Measurements from ENCODE around the gene TCN2. TPM values are rescaled to one million over a fixed set of nuclear protein-coding genes. Genes with fewer than 3 reads are reported as not detected.
A peak's percentile ranks its signal among the peaks of the same experiment; 100 is the strongest.
"Not testable (repeated sequence)": the region's sequence is repeated elsewhere in the genome, so short reads cannot be mapped to it uniquely, and the experiment has no call there.

TCN2 gene
- total and polyA plus RNA-seq, 5 donors from 2014 or later = 0.23 to 1.7 (median 0.85) TPM

GRCh38 chr22:30631469-30631868 is 24.5 kb downstream of the TCN2 start:
- not testable (repeated sequence) for H3K27me3 Mint-ChIP-seq; H3K9me3 ChIP-seq (ENCODE audit: control insufficient read depth in 2 of 2, low read length in 2 of 2); H3K4me3 ChIP-seq (ENCODE audit: low read depth, low read length); H3K36me3 Mint-ChIP-seq; H3K9me3 Mint-ChIP-seq; H3K27ac ChIP-seq (ENCODE audit: insufficient read depth, low read length, poor library complexity, severe bottlenecking); DNase-seq; H3K4me3 Mint-ChIP-seq; H3K27me3 ChIP-seq (ENCODE audit: control insufficient read depth, insufficient read depth, low read length); H3K27ac Mint-ChIP-seq; ATAC-seq (ENCODE audit: low read depth in 2 of 2); H3K36me3 ChIP-seq (ENCODE audit: control insufficient read depth, insufficient read depth, low read length)
- peaks cover 0 to 17% (median 7%) of the 10 kb centered on the region in 4 donors for H3K4me1 Mint-ChIP-seq
- peaks cover 22% of the 10 kb centered on the region for H3K4me1 ChIP-seq (ENCODE audit: control insufficient read depth, insufficient read depth, low read length, poor library complexity, severe bottlenecking)

- H3K27ac ChIP-seq (ENCODE audit: insufficient read depth, low read length, poor library complexity, severe bottlenecking) = peak overlapping the region; percentile 81
- Mint-ChIP-seq H3K4me3 (peak overlapping the region; percentile 88 to 92 (median 90)), H3K27me3 (no peaks in the 10 kb centered on the region), H3K27ac (peak overlapping the region in 2 of 3 donors; percentile 84 to 92), H3K9me3 (peaks cover 0 to 3% (median 0%) of the 10 kb centered on the region in 7 donors), H3K36me3 (peaks cover 4% of the 10 kb centered on the region), H3K4me1 (peaks cover 0 to 37% (median 16%) of the 10 kb centered on the region in 4 donors)
- DNase-seq (peak; percentile 82 to 91 (median 86)), ATAC-seq (ENCODE audit: low read depth in 2 of 2) (peak; percentile 65 to 75)
- no peaks in the 10 kb centered on the region for H3K27me3 ChIP-seq (ENCODE audit: control insufficient read depth, insufficient read depth, low read length)
- H3K4me1 ChIP-seq (ENCODE audit: control insufficient read depth, insufficient read depth, low read length, poor library complexity, severe bottlenecking) = peaks cover 35% of the 10 kb centered on the region
- no peaks in the 10 kb centered on the region for H3K36me3 ChIP-seq (ENCODE audit: control insufficient read depth, insufficient read depth, low read length)
- H3K4me3 ChIP-seq (ENCODE audit: low read depth, low read length) = peak overlapping the region; percentile 48
- H3K9me3 ChIP-seq (ENCODE audit: control insufficient read depth in 2 of 2, low read length in 2 of 2) = no peaks in the 10 kb centered on the region
These were observed 27.7 kb downstream of the TCN2 start for GRCh38 chr22:30634471-30635233.

- H3K27me3 Mint-ChIP-seq = no peaks in the 10 kb centered on the region
- peak within 1 kb of the TSS; percentile 55 for H3K4me3 ChIP-seq (ENCODE audit: low read depth, low read length)
- H3K9me3 Mint-ChIP-seq = peaks cover 0 to 3% (median 0%) of the 10 kb centered on the region in 7 donors
- no peaks in the 10 kb centered on the region for H3K9me3 ChIP-seq (ENCODE audit: control insufficient read depth in 2 of 2, low read length in 2 of 2)
- peaks cover 4% of the 10 kb centered on the region for H3K36me3 Mint-ChIP-seq
- H3K27ac ChIP-seq (ENCODE audit: insufficient read depth, low read length, poor library complexity, severe bottlenecking) = peak within 1 kb of the TSS; percentile 81
- peak within 1 kb of the TSS; percentile 90 to 97 (median 92) for H3K4me3 Mint-ChIP-seq
- H3K4me1 Mint-ChIP-seq = peaks cover 0 to 38% (median 21%) of the 10 kb centered on the region in 4 donors
- peak; percentile 92 to 94 (median 93) for DNase-seq
- ATAC-seq (ENCODE audit: low read depth in 2 of 2) = peak; percentile 82 to 85
- H3K4me1 ChIP-seq (ENCODE audit: control insufficient read depth, insufficient read depth, low read length, poor library complexity, severe bottlenecking) = peaks cover 35% of the 10 kb centered on the region
- H3K36me3 ChIP-seq (ENCODE audit: control insufficient read depth, insufficient read depth, low read length) = no peaks in the 10 kb centered on the region
- H3K27ac Mint-ChIP-seq = peak within 1 kb of the TSS in 2 of 3 donors; percentile 92 to 93
- no peaks in the 10 kb centered on the region for H3K27me3 ChIP-seq (ENCODE audit: control insufficient read depth, insufficient read depth, low read length)
These were observed 28.6 kb downstream of the TCN2 start, which contains the start of gene SLC35E4 for GRCh38 chr22:30635273-30636225. Gene SLC35E4, plus strand, starts transcription at chr22:30635781. Its CDS starts 670 bp downstream, at chr22:30636451.

GRCh38 chr22:30636226-30637077 is 29.5 kb downstream of the TCN2 start:
- no peaks in the 10 kb centered on the region for H3K27me3 ChIP-seq (ENCODE audit: control insufficient read depth, insufficient read depth, low read length)
- H3K9me3 ChIP-seq (ENCODE audit: control insufficient read depth in 2 of 2, low read length in 2 of 2) = no peaks in the 10 kb centered on the region
- Mint-ChIP-seq H3K36me3 (peaks cover 4% of the 10 kb centered on the region), H3K9me3 (peaks cover 0 to 3% (median 0%) of the 10 kb centered on the region in 7 donors), H3K4me1 (peaks cover 0 to 39% (median 22%) of the 10 kb centered on the region in 4 donors), H3K27me3 (no peaks in the 10 kb centered on the region), H3K4me3 (peak overlapping the region; percentile 90 to 97 (median 92)), H3K27ac (peak overlapping the region in 2 of 3 donors; percentile 73 to 93)
- ATAC-seq (ENCODE audit: low read depth in 2 of 2) = no peak
- H3K4me3 ChIP-seq (ENCODE audit: low read depth, low read length) = peak overlapping the region; percentile 55
- H3K36me3 ChIP-seq (ENCODE audit: control insufficient read depth, insufficient read depth, low read length) = no peaks in the 10 kb centered on the region
- H3K27ac ChIP-seq (ENCODE audit: insufficient read depth, low read length, poor library complexity, severe bottlenecking) = peak overlapping the region; percentile 81
- DNase-seq = peak; percentile 5 to 36 (median 18)
- H3K4me1 ChIP-seq (ENCODE audit: control insufficient read depth, insufficient read depth, low read length, poor library complexity, severe bottlenecking) = peaks cover 35% of the 10 kb centered on the region

GRCh38 chr22:30637701-30638114 is 30.7 kb downstream of the TCN2 start:
- ATAC-seq (ENCODE audit: low read depth in 2 of 2) (no peak), DNase-seq (no peak)
- Mint-ChIP-seq H3K9me3 (peaks cover 0 to 3% (median 0%) of the 10 kb centered on the region in 7 donors), H3K27me3 (no peaks in the 10 kb centered on the region), H3K27ac (peak overlapping the region in 1 of 3 donors; percentile 80), H3K4me1 (peaks cover 0 to 39% (median 22%) of the 10 kb centered on the region in 4 donors), H3K4me3 (peak overlapping the region; percentile 69 to 92 (median 74)), H3K36me3 (peaks cover 4% of the 10 kb centered on the region)
- H3K27me3 ChIP-seq (ENCODE audit: control insufficient read depth, insufficient read depth, low read length) = no peaks in the 10 kb centered on the region
- H3K27ac ChIP-seq (ENCODE audit: insufficient read depth, low read length, poor library complexity, severe bottlenecking) = no peak overlapping the region
- peaks cover 35% of the 10 kb centered on the region for H3K4me1 ChIP-seq (ENCODE audit: control insufficient read depth, insufficient read depth, low read length, poor library complexity, severe bottlenecking)
- peak overlapping the region; percentile 37 for H3K4me3 ChIP-seq (ENCODE audit: low read depth, low read length)
- no peaks in the 10 kb centered on the region for H3K9me3 ChIP-seq (ENCODE audit: control insufficient read depth in 2 of 2, low read length in 2 of 2)
- H3K36me3 ChIP-seq (ENCODE audit: control insufficient read depth, insufficient read depth, low read length) = no peaks in the 10 kb centered on the region

GRCh38 chr22:30640361-30640760 is 33.4 kb downstream of the TCN2 start:
- no peaks in the 10 kb centered on the region for H3K27me3 Mint-ChIP-seq
- H3K36me3 ChIP-seq (ENCODE audit: control insufficient read depth, insufficient read depth, low read length) = no peaks in the 10 kb centered on the region
- no peak for ATAC-seq (ENCODE audit: low read depth in 2 of 2)
- peaks cover 0 to 3% (median 0%) of the 10 kb centered on the region in 7 donors for H3K9me3 Mint-ChIP-seq
- H3K4me3 Mint-ChIP-seq = no peak overlapping the region
- H3K4me1 Mint-ChIP-seq = peaks cover 0 to 37% (median 22%) of the 10 kb centered on the region in 4 donors
- peaks cover 4% of the 10 kb centered on the region for H3K36me3 Mint-ChIP-seq
- no peaks in the 10 kb centered on the region for H3K27me3 ChIP-seq (ENCODE audit: control insufficient read depth, insufficient read depth, low read length)
- no peak for DNase-seq
- no peak overlapping the region for H3K4me3 ChIP-seq (ENCODE audit: low read depth, low read length)
- peaks cover 22% of the 10 kb centered on the region for H3K4me1 ChIP-seq (ENCODE audit: control insufficient read depth, insufficient read depth, low read length, poor library complexity, severe bottlenecking)
- H3K9me3 ChIP-seq (ENCODE audit: control insufficient read depth in 2 of 2, low read length in 2 of 2) = no peaks in the 10 kb centered on the region
- no peak overlapping the region for H3K27ac Mint-ChIP-seq
- H3K27ac ChIP-seq (ENCODE audit: insufficient read depth, low read length, poor library complexity, severe bottlenecking) = no peak overlapping the region

All from CD4-positive, CD25-positive, alpha-beta regulatory T cell (primary cell).